GM23248 (cell line): ENCODE results near the gene NSMCE1.

ENCODE experiments used
- EZH2 ChIP-seq: fragments of 200-600 bp; sonication (generic); IDR thresholded peaks from 2 replicates; pipeline ENCODE4 v1.6.1; 2018; ENCODE audit warnings: antibody characterized with exemption, mild to moderate bottlenecking; ENCODE audit not compliant: insufficient read depth, poor library complexity, severe bottlenecking
- EZH2phosphoT487 ChIP-seq: fragments of 200-600 bp; sonication (generic); IDR thresholded peaks from 2 replicates; pipeline ENCODE4 v1.6.1; 2018; ENCODE audit warnings: antibody characterized with exemption, moderate library complexity, mild to moderate bottlenecking, low read depth; ENCODE audit not compliant: insufficient read depth

- TF ChIP-seq EZH2 (no peak), EZH2phosphoT487 (no peak)
These were observed 27.5 kb downstream of the NSMCE1 start for GRCh38 chr16:27240948-27241531.
